ENCODE data around the gene FRMD4A. TPM values are rescaled to one million over a fixed set of nuclear protein-coding genes. Genes with fewer than 3 reads are reported as not detected.

FRMD4A gene
- total and polyA plus RNA-seq, 11 donors: 12.2 to 58.1 (median 28.1) TPM

GRCh38 chr10:13644866-13645265 is 685.9 kb downstream of the FRMD4A start:
- Histone ChIP-seq H3K36me3 (peaks cover 2 to 77% (median 62%) of the 10 kb centered on the region in 9 donors), H3K27me3 (no peaks in the 10 kb centered on the region), H3K4me1 (no peaks in the 10 kb centered on the region), H3K27ac (no peak overlapping the region), H3K4me3 (no peak overlapping the region), H3K9me3 (peaks cover 0 to 16% (median 9%) of the 10 kb centered on the region in 12 donors)
- WGBS, 4 donors: 93 to 96% (median 95%) methylated on average over 9 of the region's 9 CpGs
- DNase-seq (no peak), ATAC-seq (peak in 1 of 4 donors; percentile 7)
- TF ChIP-seq POLR2A (IDR thresholded peaks at IDR 0.05) (no peak), CTCF (IDR thresholded peaks at IDR 0.05) (no peak)
- intact Hi-C loops (cut with DNase I): no loop called here

- ATAC-seq (no peak), DNase-seq (no peak)
- WGBS, 4 donors: 81 to 97% (median 88%) methylated on average over 6 to 7 of the region's 7 CpGs
- Histone ChIP-seq H3K27me3 (no peaks in the 10 kb centered on the region), H3K9me3 (peaks cover 0 to 16% (median 9%) of the 10 kb centered on the region in 12 donors), H3K4me1 (no peaks in the 10 kb centered on the region), H3K27ac (no peak overlapping the region), H3K4me3 (no peak overlapping the region), H3K36me3 (peaks cover 2 to 72% (median 57%) of the 10 kb centered on the region in 9 donors)
- intact Hi-C loops (cut with DNase I): no loop called here
- TF ChIP-seq POLR2A (IDR thresholded peaks at IDR 0.05) (no peak), CTCF (IDR thresholded peaks at IDR 0.05) (no peak)
These were observed 687.7 kb downstream of the FRMD4A start for GRCh38 chr10:13643016-13643415.

- Histone ChIP-seq H3K27me3 (no peaks in the 10 kb centered on the region), H3K27ac (no peak overlapping the region), H3K36me3 (peaks cover 2 to 65% (median 50%) of the 10 kb centered on the region in 9 donors), H3K4me3 (no peak overlapping the region), H3K4me1 (no peaks in the 10 kb centered on the region), H3K9me3 (peaks cover 0 to 16% (median 9%) of the 10 kb centered on the region in 12 donors)
- intact Hi-C loops (cut with DNase I): no loop called here
- no peak for DNase-seq
- WGBS, 4 donors: 98 to 99% (median 99%) methylated on average over 2 of the region's 2 CpGs
- TF ChIP-seq POLR2A (IDR thresholded peaks at IDR 0.05) (no peak), CTCF (IDR thresholded peaks at IDR 0.05) (no peak)
- ATAC-seq: no peak
These were observed 688.4 kb downstream of the FRMD4A start for GRCh38 chr10:13642293-13642692.

GRCh38 chr10:13637894-13638293 is 692.8 kb downstream of the FRMD4A start:
- Histone ChIP-seq H3K36me3 (peaks cover 0 to 37% (median 21%) of the 10 kb centered on the region in 9 donors), H3K4me1 (peaks cover 0 to 26% (median 5%) of the 10 kb centered on the region in 12 donors), H3K9me3 (peaks cover 0 to 14% (median 9%) of the 10 kb centered on the region in 12 donors), H3K27ac (no peak overlapping the region), H3K4me3 (no peak overlapping the region), H3K27me3 (no peaks in the 10 kb centered on the region)
- intact Hi-C loops (cut with DNase I): no loop called here
- WGBS, 4 donors: 88 to 93% (median 89%) methylated on average over 5 of the region's 5 CpGs
- TF ChIP-seq POLR2A (IDR thresholded peaks at IDR 0.05) (no peak), CTCF (IDR thresholded peaks at IDR 0.05) (no peak)
- DNase-seq: no peak
- ATAC-seq: no peak

All from heart left ventricle (tissue), 16 donors.